ENCODE results near the gene CDH23.

Gene CDH23

GRCh38 chr10:71419002-71419540, 22.4 kb downstream of the CDH23 start:
- DNase-seq (ENCODE audit: extremely low read depth in 1 of 2, low read depth in 1 of 2), result no peak

- no peak for DNase-seq (ENCODE audit: extremely low read depth in 1 of 2, low read depth in 1 of 2)
Measured at GRCh38 chr10:71419750-71420149, 23.0 kb downstream of the CDH23 start.

- DNase-seq (ENCODE audit: extremely low read depth in 1 of 2, low read depth in 1 of 2), result no peak
Measured at GRCh38 chr10:71421075-71421434, 24.3 kb downstream of the CDH23 start.

GRCh38 chr10:71423250-71423649, 26.5 kb downstream of the CDH23 start:
- no peak for DNase-seq (ENCODE audit: extremely low read depth in 1 of 2, low read depth in 1 of 2)

GRCh38 chr10:71423901-71424300, 27.2 kb downstream of the CDH23 start:
- no peak for DNase-seq (ENCODE audit: extremely low read depth in 1 of 2, low read depth in 1 of 2)

- no peak for DNase-seq (ENCODE audit: extremely low read depth in 1 of 2, low read depth in 1 of 2)
Measured at GRCh38 chr10:71424496-71425194, 27.9 kb downstream of the CDH23 start.

GRCh38 chr10:71426058-71426605, 29.4 kb downstream of the CDH23 start:
- no peak for DNase-seq (ENCODE audit: extremely low read depth in 1 of 2, low read depth in 1 of 2)

- DNase-seq (ENCODE audit: extremely low read depth in 1 of 2, low read depth in 1 of 2), result no peak
Measured at GRCh38 chr10:71427246-71427645, 30.5 kb downstream of the CDH23 start.

- DNase-seq (ENCODE audit: extremely low read depth in 1 of 2, low read depth in 1 of 2), result no peak
Measured at GRCh38 chr10:71429304-71429703, 32.6 kb downstream of the CDH23 start.

- DNase-seq (ENCODE audit: extremely low read depth in 1 of 2, low read depth in 1 of 2), result no peak
Measured at GRCh38 chr10:71429929-71430328, 33.2 kb downstream of the CDH23 start.

GRCh38 chr10:71431239-71432100, 34.8 kb downstream of the CDH23 start:
- DNase-seq (ENCODE audit: extremely low read depth in 1 of 2, low read depth in 1 of 2), result no peak

GRCh38 chr10:71432101-71432905, 35.6 kb downstream of the CDH23 start:
- no peak for DNase-seq (ENCODE audit: extremely low read depth in 1 of 2, low read depth in 1 of 2)

GRCh38 chr10:71432956-71433767, 36.4 kb downstream of the CDH23 start:
- DNase-seq (ENCODE audit: extremely low read depth in 1 of 2, low read depth in 1 of 2), result no peak

- peak; percentile 6 to 10 for DNase-seq (ENCODE audit: extremely low read depth in 1 of 2, low read depth in 1 of 2)
Measured at GRCh38 chr10:71433768-71434744, 37.3 kb downstream of the CDH23 start.

GRCh38 chr10:71434760-71435394, 38.2 kb downstream of the CDH23 start:
- no peak for DNase-seq (ENCODE audit: extremely low read depth in 1 of 2, low read depth in 1 of 2)

- no peak for DNase-seq (ENCODE audit: extremely low read depth in 1 of 2, low read depth in 1 of 2)
Measured at GRCh38 chr10:71435571-71436267, 39.0 kb downstream of the CDH23 start.

GRCh38 chr10:71436268-71437125, 39.8 kb downstream of the CDH23 start:
- DNase-seq (ENCODE audit: extremely low read depth in 1 of 2, low read depth in 1 of 2), result no peak
